GM12878 (cell line): ENCODE data around the gene ATP13A4. TPM values are rescaled to one million over a fixed set of nuclear protein-coding genes. Genes with fewer than 3 reads are reported as not detected.

Experiments
- ATAC-seq: fragments of 200-7000 bp; cut with Tn5 transposase; 3 replicates; pipeline ENCODE4 v1.9.1; 2020; ENCODE audit warnings: mild to moderate bottlenecking, moderate library complexity
- BruUV-seq: library from RNA; stranded (reverse); fragments of 400-500 nt; replicated peaks from 2 replicates; lab custom pipeline; 2021; lab: Mats Ljungman, UMichigan
- CTCF ChIA-PET: fragments of 300-600 bp; sonication (Branson Sonifier 250); formaldehyde crosslinking; extraction: SDS; loops from one replicate; lab custom pipeline; 2021; ENCODE audit warnings: inconsistent platforms; lab: Yijun Ruan, JAX
- POLR2A ChIA-PET: fragments of 350-600 bp; formaldehyde crosslinking; extraction: SDS; loops from one replicate; lab custom pipeline; 2021; ENCODE audit warnings: inconsistent platforms; lab: Charles Lee
- RAD21 ChIA-PET: fragments of 300-600 bp; sonication (Branson Sonifier 250); formaldehyde crosslinking; loops from one replicate; lab custom pipeline; 2023; ENCODE audit warnings: antibody characterized with exemption; ENCODE audit not compliant: unreplicated experiment; lab: Charles Lee
- SMC1A ChIA-PET: fragments of 300-600 bp; sonication (Branson Sonifier 250); formaldehyde crosslinking; loops from one replicate; lab custom pipeline; 2023; ENCODE audit not compliant: unreplicated experiment, uncharacterized antibody; lab: Charles Lee
- DNase-seq: peaks from one replicate; pipeline ENCODE4 v3.0.0-alpha.2; 2011; ENCODE audit warnings: low read depth, low spot score
- FAIRE-seq: peaks from 3 replicates; lab custom pipeline; 2011; peaks lifted over from hg19 to GRCh38; lab: Jason Lieb, UNC
- H2AFZ ChIP-seq: 2 replicates; pipeline ENCODE4 v1.6.0; 2011; ENCODE audit warnings: low read depth, low read length, control low read depth; ENCODE audit not compliant: control insufficient read depth
- H3K27ac ChIP-seq: 2 replicates; pipeline ENCODE4 v1.5.1; 2011; ENCODE audit warnings: control low read depth; ENCODE audit not compliant: control insufficient read depth, insufficient read depth
- H3K27me3 ChIP-seq, 2 experiments: replicated peaks in 1 of 2; 2 replicates each; pipeline versions ENCODE4 v1.6.0 to v1.6.1; 2011; ENCODE audit warnings: low read length in 1 of 2; ENCODE audit not compliant: control insufficient read depth in 2 of 2, insufficient read depth in 2 of 2
- H3K36me3 ChIP-seq, 2 experiments: 2 replicates each; pipeline ENCODE4 v1.5.1; 2011; ENCODE audit warnings: low read length in 1 of 2; ENCODE audit not compliant: control insufficient read depth in 2 of 2, insufficient read depth in 2 of 2
- H3K4me1 ChIP-seq: 2 replicates; pipeline ENCODE4 v1.6.1; 2011; ENCODE audit warnings: mild to moderate bottlenecking, low read length, moderate library complexity, mixed read lengths; ENCODE audit not compliant: control insufficient read depth, insufficient read depth
- H3K4me2 ChIP-seq: 2 replicates; pipeline ENCODE4 v1.6.0; 2011; ENCODE audit warnings: control low read depth; ENCODE audit not compliant: control insufficient read depth, insufficient read depth
- H3K4me3 ChIP-seq: fragments of 200-600 bp; sonication (generic); 2 replicates; pipeline ENCODE4 v1.5.1; 2016
- H3K79me2 ChIP-seq: 2 replicates; pipeline ENCODE4 v1.6.0; 2011; ENCODE audit warnings: low read length; ENCODE audit not compliant: control insufficient read depth, insufficient read depth
- H3K9ac ChIP-seq: 2 replicates; pipeline ENCODE4 v1.8.0; 2011; ENCODE audit warnings: low read length, control low read depth, mixed read lengths; ENCODE audit not compliant: control insufficient read depth, insufficient read depth
- H3K9me3 ChIP-seq: replicated peaks from 3 replicates; pipeline ENCODE4 v1.5.1; 2011; ENCODE audit warnings: mild to moderate bottlenecking, low read length; ENCODE audit not compliant: control insufficient read depth, insufficient read depth
- H4K20me1 ChIP-seq: 2 replicates; pipeline ENCODE4 v1.6.0; 2011; ENCODE audit not compliant: control insufficient read depth, insufficient read depth
- CBX5 ChIP-seq: sonication (generic); IDR thresholded peaks from 2 replicates; pipeline ENCODE4 v1.6.1; 2016; ENCODE audit warnings: low read depth, moderate library complexity, mild to moderate bottlenecking, inconsistent platforms
- CHD1 ChIP-seq: IDR thresholded peaks from 2 replicates; pipeline ENCODE4 v1.6.1; 2012; ENCODE audit warnings: low read depth, low read length, improper control_type of control experiment
- CHD2 ChIP-seq: IDR thresholded peaks from 2 replicates; pipeline ENCODE4 v1.6.1; 2011; ENCODE audit warnings: low read depth, low read length, improper control_type of control experiment, borderline replicate concordance
- CHD4 ChIP-seq: fragments of 200-600 bp; sonication (generic); IDR thresholded peaks from 2 replicates; pipeline ENCODE4 v1.6.1; 2016; ENCODE audit warnings: mild to moderate bottlenecking
- CUX1 ChIP-seq: IDR thresholded peaks from 2 replicates; pipeline ENCODE4 v1.6.1; 2012; ENCODE audit warnings: improper control_type of control experiment, low read depth, low read length; ENCODE audit not compliant: insufficient replicate concordance
- FOS ChIP-seq: IDR thresholded peaks from 3 replicates; pipeline ENCODE4 v1.6.1; 2011; ENCODE audit warnings: borderline replicate concordance; ENCODE audit not compliant: insufficient read length; ENCODE audit errors: extremely low read depth
- HCFC1 ChIP-seq: fragments of 150-350 bp; IDR thresholded peaks from 2 replicates; pipeline ENCODE4 v1.6.1; 2014; ENCODE audit warnings: low read length
- MYB ChIP-seq: fragments of 150-350 bp; IDR thresholded peaks from 2 replicates; pipeline ENCODE4 v1.6.1; 2014; ENCODE audit warnings: mild to moderate bottlenecking, low read depth, low read length, borderline replicate concordance
- RB1 ChIP-seq: fragments of 450-650 bp; formaldehyde crosslinking; IDR thresholded peaks from 2 replicates; pipeline ENCODE4 v1.6.1; 2017; ENCODE audit warnings: mild to moderate bottlenecking, borderline replicate concordance
- RELA ChIP-seq: fragments of 450-650 bp; IDR thresholded peaks from 2 replicates; pipeline ENCODE4 v1.8.0; 2014; ENCODE audit warnings: borderline replicate concordance; ENCODE audit not compliant: partially characterized antibody
- SIX5 ChIP-seq: IDR thresholded peaks from 2 replicates; pipeline ENCODE4 v1.6.1; 2011; ENCODE audit warnings: mild to moderate bottlenecking, low read depth, low read length, moderate library complexity; ENCODE audit not compliant: severe bottlenecking
- SUPT20H ChIP-seq: IDR thresholded peaks from 2 replicates; pipeline ENCODE4 v1.6.1; 2011; ENCODE audit warnings: low read depth, mild to moderate bottlenecking, low read length, moderate library complexity, borderline replicate concordance; ENCODE audit not compliant: control insufficient read depth
- ZBTB11 ChIP-seq: fragments of 450-650 bp; formaldehyde crosslinking; IDR thresholded peaks from 2 replicates; pipeline ENCODE4 v1.5.0; 2022; ENCODE audit warnings: mild to moderate bottlenecking, missing genetic modification characterization
- WGBS: methylation state at CpG from one replicate; pipeline ENCODE4 v1.1.6; 2016; ENCODE audit warnings: low lambda C conversion rate; ENCODE audit not compliant: insufficient replicate concordance, insufficient coverage; ENCODE audit errors: missing lambda C conversion rate; 5-methylcytosine and 5-hydroxymethylcytosine counted together
- in situ Hi-C: fragments of 300-500 bp; cut with MboI; formaldehyde crosslinking; loops from 9 replicates; pipeline ENCODE4 v1.14.3; 2018; ENCODE audit warnings: mixed read lengths
- intact Hi-C: fragments of 100-400 bp; cut with micrococcal nuclease; formaldehyde crosslinking; loops from one replicate; pipeline ENCODE4 v1.14.2; 2022; ENCODE audit not compliant: unreplicated experiment
- polyA plus RNA-seq, 11 experiments: library from polyadenylated mRNA; depleted of rRNA in 4 of 11; unstranded in 6 of 11; stranded (reverse) in 5 of 11; fragments of >200 nt; fragmentation: Nextera tagmentation in 4 of 11; fragmentation: Illumina TruSeq in 1 of 11; extraction: Ambion mirVana in 4 of 11; extraction: Trizol in 1 of 11; gene quantifications; 1 replicate in 1 of 11; 2 replicates in 10 of 11; pipeline versions ENCODE4 v1.2.1 to v1.2.3, GENCODE V29; 2011 to 2016; ENCODE audit warnings: inconsistent platforms in 2 of 11, missing spikeins in 2 of 11, low read depth in 1 of 11
- total RNA-seq, 4 experiments: library from RNA; depleted of rRNA in 3 of 4; stranded (reverse); fragments of >200 nt in 3 of 4; fragmentation: Illumina TruSeq in 1 of 4; extraction: Trizol in 1 of 4; gene quantifications; 2 replicates each; pipeline versions ENCODE4 v1.2.1 to v1.2.3, GENCODE V29; 2013 to 2021

The ATP13A4 gene
- total and polyA plus RNA-seq, 10 of the 15 experiments (the other 5 are each of a cell fraction or from before 2014, with no cell fraction given), result 0.29 to 1.7 (median 1.0) TPM; not detected in 1

- TF ChIP-seq CUX1, result no peak
- TF ChIP-seq, all 136 proteins: peak for 0
Measured at GRCh38 chr3:193544289-193544688, 10.4 kb downstream of the ATP13A4 start (continued).

- in situ Hi-C loops, result no loop called here
- Histone ChIP-seq H3K4me3 (no peak overlapping the region), H2AFZ (no peak overlapping the region), H3K9ac (no peak overlapping the region), H4K20me1 (no peaks in the 10 kb centered on the region), H3K36me3 (no peaks in the 10 kb centered on the region), H3K79me2 (no peaks in the 10 kb centered on the region), H3K27ac (no peak overlapping the region), H3K27me3 (no peaks in the 10 kb centered on the region), H3K9me3 (no peaks in the 10 kb centered on the region), H3K4me1 (no peaks in the 10 kb centered on the region), H3K4me2 (no peak overlapping the region)
- intact Hi-C loops, result no loop called here
- FAIRE-seq (no peak), DNase-seq (no peak), ATAC-seq (no peak)
- CTCF ChIA-PET, result no interaction called here
- no TSS peak for BruUV-seq
- SMC1A ChIA-PET, result interaction anchor here (0.5 kb wide), 1 partner anchor 107 kb away, joined by 3 read pairs; no protein-coding TSS in a partner anchor
- 49% methylated on average over 7 of the region's 7 CpGs for WGBS
- POLR2A ChIA-PET, result no interaction called here
- RAD21 ChIA-PET, result no interaction called here
- TF ChIP-seq CBX5, result no peak
- no peak for TF ChIP-seq RELA
- no peak for TF ChIP-seq SIX5
- TF ChIP-seq CHD4, result no peak
- TF ChIP-seq CHD1, result no peak
- TF ChIP-seq RB1, result no peak
- TF ChIP-seq FOS, result no peak
- no peak for TF ChIP-seq HCFC1
- no peak for TF ChIP-seq MYB
- TF ChIP-seq CHD2, result no peak
- TF ChIP-seq ZBTB11, result no peak
- TF ChIP-seq SUPT20H, result no peak
Measured at GRCh38 chr3:193530231-193531165, 24.2 kb downstream of the ATP13A4 start.
